H1 (cell line): ENCODE measurements around the gene NUP210L. TPM values are rescaled to one million over a fixed set of nuclear protein-coding genes. Genes with fewer than 3 reads are reported as not detected.

Experiments used
- BCL11A ChIP-seq, 2 experiments: IDR thresholded peaks; one replicate each; pipeline ENCODE4 v1.6.1; 2011; ENCODE audit warnings: low read depth in 2 of 2, low read length in 2 of 2, mild to moderate bottlenecking in 2 of 2
- CHD7 ChIP-seq: fragments of 300-600 bp; sonication (generic); IDR thresholded peaks from 2 replicates; pipeline ENCODE4 v1.7.1; 2012; ENCODE audit warnings: low read length, moderate library complexity, mild to moderate bottlenecking, inconsistent platforms; ENCODE audit not compliant: insufficient replicate concordance
- CTCF ChIP-seq, 3 experiments: IDR thresholded peaks; 1 replicate in 2 of 3; 2 replicates in 1 of 3; pipeline versions ENCODE4 v1.5.1 to v1.6.1; 2011; ENCODE audit warnings: low read length in 3 of 3, mild to moderate bottlenecking in 3 of 3, inconsistent platforms in 2 of 3, low read depth in 1 of 3, moderate library complexity in 1 of 3; ENCODE audit not compliant: insufficient read depth in 1 of 3; ENCODE audit errors: control extremely low read depth in 1 of 3
- EP300 ChIP-seq, 2 experiments: IDR thresholded peaks; 1 replicate in 1 of 2; 2 replicates in 1 of 2; pipeline ENCODE4 v1.6.1; 2011 to 2012; ENCODE audit warnings: low read depth in 2 of 2, low read length in 2 of 2, mild to moderate bottlenecking in 2 of 2, borderline replicate concordance in 1 of 2, inconsistent platforms in 1 of 2, moderate library complexity in 1 of 2
- POLR2A ChIP-seq, 2 experiments: IDR thresholded peaks; 1 replicate in 1 of 2; 2 replicates in 1 of 2; pipeline ENCODE4 v1.6.1; 2011; ENCODE audit warnings: low read depth in 2 of 2, low read length in 2 of 2, mild to moderate bottlenecking in 2 of 2; ENCODE audit errors: control extremely low read depth in 1 of 2
- RFX5 ChIP-seq: IDR thresholded peaks from 2 replicates; pipeline ENCODE4 v1.6.1; 2011; ENCODE audit warnings: low read depth, low read length, improper control_type of control experiment, borderline replicate concordance
- SIN3A ChIP-seq, 2 experiments: IDR thresholded peaks in 1 of 2; conservative IDR thresholded peaks in 1 of 2; 2 replicates each; pipeline ENCODE4 v1.6.1; 2011 to 2012; ENCODE audit warnings: low read length in 2 of 2, improper control_type of control experiment in 1 of 2, low read depth in 1 of 2, mild to moderate bottlenecking in 1 of 2
- SP4 ChIP-seq: IDR thresholded peaks from 2 replicates; pipeline ENCODE4 v1.6.1; 2012; ENCODE audit warnings: low read length, inconsistent platforms
- ZNF274 ChIP-seq: IDR thresholded peaks from 2 replicates; pipeline ENCODE4 v1.7.0; 2012; ENCODE audit warnings: low read length, borderline replicate concordance; ENCODE audit errors: extremely low read depth
- polyA plus RNA-seq, 7 experiments: library from polyadenylated mRNA; depleted of rRNA in 3 of 7; stranded (reverse) in 5 of 7; unstranded in 2 of 7; fragments of >200 nt in 5 of 7; fragments of 200-250 nt in 2 of 7; gene quantifications; 1 replicate in 5 of 7; 2 replicates in 1 of 7; 4 replicates in 1 of 7; pipeline versions ENCODE4 v1.2.1 to v1.2.3, GENCODE V29; 2011 to 2013; ENCODE audit warnings: missing spikeins in 2 of 7, mixed read lengths in 2 of 7
- total RNA-seq: library from RNA; stranded (reverse); fragmentation: NEBNext Ultra II Directional; extraction: Animal tissue kit (Norgen Biotek cat#: 25700); gene quantifications from 2 replicates; pipeline ENCODE4 v1.2.1, GENCODE V29; 2021

Gene NUP210L
- total and polyA plus RNA-seq, 2 of the 8 experiments (the other 6 are each of a cell fraction or from before 2014, with no cell fraction given): not detected

- TF ChIP-seq ZNF274 (no peak), POLR2A (IDR thresholded peaks at IDR 0.05; ENCODE audit: control extremely low read depth in 1 of 2, low read depth in 2 of 2, low read length in 2 of 2) (no peak), CHD7 (no peak), SIN3A (conservative IDR thresholded peaks at IDR 0.05 in 1 of 2, IDR thresholded peaks at IDR 0.05 in 1 of 2; ENCODE audit: low read depth in 1 of 2, low read length in 2 of 2) (no peak), EP300 (IDR thresholded peaks at IDR 0.05; ENCODE audit: borderline replicate concordance in 1 of 2, low read depth in 2 of 2, low read length in 2 of 2) (no peak), CTCF (IDR thresholded peaks at IDR 0.05; ENCODE audit: control extremely low read depth in 1 of 3, insufficient read depth in 1 of 3, low read depth in 1 of 3, low read length in 3 of 3) (no peak), BCL11A (IDR thresholded peaks at IDR 0.05; ENCODE audit: low read depth in 2 of 2, low read length in 2 of 2) (no peak), RFX5 (no peak), SP4 (no peak)
- TF ChIP-seq, all 59 proteins: peak for 0
Observed at GRCh38 chr1:154097873-154098272, 57.0 kb downstream of the NUP210L start (continued).
